ENCODE results near the gene DCDC2C.

Gene DCDC2C

DNA sequence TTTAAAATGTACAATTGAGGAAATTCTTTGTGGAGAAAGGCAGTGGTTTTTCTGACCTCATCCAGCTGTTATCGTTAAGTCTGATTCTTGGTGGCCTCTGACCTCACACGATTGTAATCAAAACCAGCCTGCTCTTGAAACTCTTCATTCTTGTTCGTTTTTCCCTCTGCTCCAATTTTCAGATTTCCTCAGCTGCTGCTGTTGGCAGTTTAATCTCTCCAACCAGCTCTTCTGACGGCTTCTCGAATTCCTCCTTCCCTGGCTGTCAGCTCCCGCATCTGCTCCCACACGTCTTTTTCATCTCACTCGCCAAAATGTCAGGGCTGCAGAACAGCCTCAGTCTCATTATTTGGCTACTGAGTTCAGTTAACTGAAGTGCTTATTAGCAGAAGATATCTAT is 136.1 kb downstream of the DCDC2C start:
- DNase-seq: no peak

DNA sequence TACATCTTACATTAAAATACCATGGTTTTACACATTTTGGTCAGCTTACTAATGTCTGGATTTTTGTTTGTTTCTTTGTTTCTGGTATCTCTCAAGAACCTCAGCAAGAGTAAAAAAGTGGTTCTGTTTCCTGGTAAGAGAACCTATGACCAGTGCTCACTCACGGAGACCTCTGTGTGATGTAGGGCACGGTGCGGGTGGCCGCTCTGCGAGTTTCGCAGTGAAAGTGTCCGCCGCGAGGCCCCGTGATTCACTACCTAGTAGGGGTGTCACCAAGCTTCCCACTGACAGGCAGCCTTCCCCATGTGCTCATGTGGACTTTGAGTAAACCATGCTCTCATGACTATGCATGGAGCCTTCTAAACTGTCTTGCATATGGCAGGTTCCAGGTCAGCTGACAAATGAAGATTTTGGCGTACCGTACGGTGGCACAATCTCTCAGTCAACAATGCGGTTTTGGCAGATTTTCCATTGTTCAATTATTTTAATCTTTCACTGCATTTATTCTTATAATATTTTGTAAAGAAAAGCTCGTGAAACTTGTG is 137.3 kb downstream of the DCDC2C start:
- DNase-seq: no peak

DNA sequence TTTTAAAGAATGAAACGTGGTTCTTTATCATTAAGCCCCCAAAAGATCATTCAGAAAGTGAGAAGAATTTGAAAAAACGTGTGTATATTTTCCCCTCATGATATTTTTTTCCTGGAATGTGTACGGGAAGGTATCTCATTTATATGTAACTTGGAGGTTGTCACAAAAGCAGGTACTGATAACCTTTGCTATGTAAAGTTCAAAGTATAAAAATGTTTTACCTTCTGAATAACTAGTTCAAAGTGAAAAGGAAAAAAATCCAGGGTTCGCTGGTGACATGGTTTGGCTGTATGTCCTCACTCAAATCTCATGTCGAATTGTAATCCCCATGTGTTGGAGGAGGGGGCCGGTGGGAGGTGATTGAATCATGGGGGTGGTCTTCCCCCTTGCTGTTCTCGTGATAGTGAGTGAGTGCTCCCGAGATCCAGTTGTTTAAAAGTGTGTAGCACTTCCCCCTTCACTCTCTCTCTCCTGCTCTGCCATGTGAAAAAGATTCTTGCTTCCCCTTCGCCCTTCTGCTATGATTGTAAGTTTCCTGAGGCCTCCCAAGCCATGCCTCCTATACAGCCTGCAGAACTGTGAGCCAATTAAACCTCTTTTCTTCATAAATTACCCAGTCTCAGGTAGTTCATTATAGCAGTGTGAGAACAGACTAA is 144.2 kb downstream of the DCDC2C start:
- no peak for DNase-seq

DNA sequence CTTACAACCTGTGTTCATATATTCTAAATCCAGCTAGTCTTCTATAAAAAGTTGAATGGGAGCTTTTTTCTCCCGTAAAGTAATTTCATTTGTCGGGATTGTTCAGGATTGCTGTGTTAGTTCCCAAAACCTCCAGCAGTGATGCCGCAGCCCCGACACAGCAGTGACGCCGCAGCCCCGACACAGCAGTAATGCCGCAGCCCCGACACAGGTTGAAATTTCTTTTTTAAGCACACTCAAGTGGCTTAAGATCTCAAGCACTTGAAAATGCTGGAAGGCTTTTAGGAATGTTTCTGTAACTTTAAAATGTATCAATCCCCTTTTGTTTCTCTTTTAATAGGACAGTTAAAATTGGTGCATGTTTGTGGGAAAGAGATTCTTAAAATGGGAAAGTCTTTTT is 145.4 kb downstream of the DCDC2C start:
- no peak for DNase-seq

DNA sequence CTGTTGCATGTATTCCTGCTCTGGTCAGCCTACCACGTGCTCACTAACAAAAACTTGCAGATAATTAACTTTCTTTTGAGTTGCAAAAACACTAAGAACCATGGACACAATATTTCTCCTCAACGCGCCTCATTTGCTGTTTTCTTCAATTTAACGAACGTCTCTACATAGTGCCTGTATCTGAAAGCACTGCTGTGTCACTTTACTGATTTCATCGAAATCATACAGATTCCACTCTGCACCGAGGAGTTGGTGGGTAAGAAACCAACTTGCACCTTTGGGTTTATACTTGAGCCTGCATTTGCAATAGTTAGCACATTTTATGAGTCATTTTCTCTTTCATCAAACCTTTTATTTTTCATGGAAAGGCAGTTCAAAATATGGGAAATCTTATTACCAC is 145.8 kb downstream of the DCDC2C start:
- DNase-seq: no peak

- no peak for DNase-seq
These were observed 154.2 kb downstream of the DCDC2C start for GRCh38 chr2:3857576-3857975.

DNA sequence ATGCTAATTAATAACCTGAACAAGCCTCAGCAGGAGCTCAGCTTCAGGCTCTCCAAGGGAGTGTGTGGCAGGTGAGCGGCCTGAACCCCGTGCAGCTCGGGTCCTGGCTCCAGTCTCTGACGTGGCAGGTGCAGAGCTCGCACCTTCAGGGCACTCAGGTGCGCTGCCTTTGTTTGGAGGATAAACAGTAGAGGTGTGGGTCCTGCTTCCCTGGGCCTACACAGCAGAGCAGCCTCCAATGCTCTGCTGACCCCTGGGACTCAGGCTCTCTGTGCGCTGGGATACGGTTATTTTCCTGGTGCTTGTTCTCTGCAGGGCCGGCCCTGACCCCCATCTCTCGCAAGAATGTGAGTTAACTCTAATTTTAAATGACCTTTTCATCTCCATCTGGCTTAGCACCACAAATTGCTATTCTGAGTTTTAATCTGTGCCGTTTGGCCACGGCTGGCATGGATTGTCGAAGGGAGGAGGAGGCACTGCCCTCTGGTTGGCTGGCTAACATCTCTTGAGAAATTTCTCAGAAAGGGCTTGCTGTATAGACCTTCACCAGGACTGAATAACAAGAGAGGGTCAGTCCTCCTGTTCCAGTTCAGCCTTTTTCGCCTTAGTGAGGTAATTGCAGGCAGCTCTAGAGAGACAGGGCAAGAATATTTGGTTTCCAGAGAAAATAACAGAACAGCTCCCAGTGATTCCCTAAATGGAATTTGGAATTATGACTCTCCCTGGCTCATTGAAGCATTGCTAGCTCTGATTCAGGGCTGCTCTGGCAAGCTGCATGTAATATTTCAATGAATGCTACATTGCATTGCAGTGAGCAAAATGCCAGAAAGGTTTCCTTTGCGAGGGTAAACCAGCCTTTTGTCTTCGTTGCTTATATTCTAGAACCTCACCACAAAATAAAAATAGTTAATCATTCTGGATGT is 161.8 kb downstream of the DCDC2C start:
- no peak for DNase-seq

DNA sequence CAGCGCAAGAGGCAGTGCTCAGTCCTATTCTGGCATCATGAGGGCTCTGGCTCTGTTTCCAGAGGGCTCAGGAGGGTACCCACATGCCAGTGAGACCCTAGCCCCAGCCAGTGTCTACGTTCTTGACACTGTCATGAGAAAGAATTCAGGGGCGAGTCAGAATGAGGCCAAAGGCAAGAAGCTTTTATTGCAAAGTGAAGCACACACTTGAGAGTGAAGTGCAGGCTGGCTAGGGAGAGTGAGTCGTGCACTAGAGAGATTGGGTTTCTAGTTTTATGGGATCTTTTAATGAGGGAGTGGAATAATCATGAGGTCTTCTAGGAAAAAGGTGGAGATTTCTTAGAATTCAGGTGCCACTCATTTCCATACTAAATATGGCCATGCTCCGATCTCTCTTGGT is 164.1 kb downstream of the DCDC2C start:
- no peak for DNase-seq

- DNase-seq: no peak
These were observed 164.8 kb downstream of the DCDC2C start for GRCh38 chr2:3868012-3868805.

GRCh38 chr2:3870222-3870621 is 166.8 kb downstream of the DCDC2C start:
- no peak for DNase-seq

- no peak for DNase-seq
These were observed 167.6 kb downstream of the DCDC2C start for GRCh38 chr2:3871002-3871401.

DNA sequence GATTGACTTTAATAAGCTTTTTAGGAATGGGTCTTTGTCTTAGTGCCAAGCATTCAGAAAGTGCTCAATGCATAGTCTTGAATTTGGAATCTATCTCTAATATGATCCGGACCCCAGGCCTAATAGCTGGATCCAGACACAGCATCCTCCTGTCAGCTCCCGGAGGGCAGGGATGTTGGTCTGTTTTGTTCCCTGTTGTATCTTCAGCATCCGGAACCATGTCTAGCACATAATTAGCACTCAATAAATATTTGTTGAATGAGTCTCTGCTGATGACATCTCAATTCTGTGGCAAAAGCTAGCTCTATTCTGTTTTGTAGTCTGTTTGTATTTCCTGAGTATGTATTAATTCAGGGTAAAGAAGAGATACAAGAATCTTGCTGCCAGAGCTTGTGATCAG is 169.1 kb downstream of the DCDC2C start:
- DNase-seq: no peak

DNA sequence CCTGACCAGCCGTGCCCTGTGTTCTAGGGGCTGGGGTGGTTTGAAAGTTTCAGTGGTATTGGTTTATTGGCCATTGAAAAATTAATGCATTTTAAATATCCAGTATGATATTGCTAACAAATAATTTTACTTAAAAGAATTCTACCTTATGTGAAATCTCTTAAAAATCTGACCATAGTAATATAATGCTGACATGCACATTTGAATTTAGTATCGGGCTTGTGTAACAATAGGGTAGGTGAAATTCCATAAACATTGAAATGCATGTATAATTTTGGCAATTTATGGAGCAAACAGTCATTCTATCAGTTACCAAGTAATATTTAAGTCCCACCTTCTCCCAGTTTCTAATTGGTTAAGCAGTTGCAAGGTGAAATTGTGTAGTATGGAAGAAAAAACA is 170.5 kb downstream of the DCDC2C start:
- no peak for DNase-seq

DNA sequence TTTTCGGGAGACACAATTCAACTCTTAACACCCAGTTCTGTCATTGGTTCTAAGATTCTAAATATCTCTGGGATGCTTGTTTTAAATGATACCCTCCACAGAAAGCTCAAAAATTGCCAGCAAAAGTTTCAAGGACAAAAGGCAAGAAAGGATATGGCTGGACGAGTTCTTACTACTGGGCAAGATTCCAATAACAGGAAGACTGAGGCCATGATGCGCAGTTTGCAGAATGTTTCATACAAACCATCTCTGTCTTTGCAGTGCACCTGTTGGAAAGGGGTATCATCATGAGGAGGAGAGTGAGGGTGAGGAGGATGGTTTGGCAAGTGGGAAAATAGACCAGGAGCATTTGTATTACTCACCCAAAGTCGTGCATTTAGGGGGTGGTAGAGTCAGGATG is 172.8 kb downstream of the DCDC2C start:
- no peak for DNase-seq

- no peak for DNase-seq
These were observed 173.3 kb downstream of the DCDC2C start for GRCh38 chr2:3876685-3877084.

DNA sequence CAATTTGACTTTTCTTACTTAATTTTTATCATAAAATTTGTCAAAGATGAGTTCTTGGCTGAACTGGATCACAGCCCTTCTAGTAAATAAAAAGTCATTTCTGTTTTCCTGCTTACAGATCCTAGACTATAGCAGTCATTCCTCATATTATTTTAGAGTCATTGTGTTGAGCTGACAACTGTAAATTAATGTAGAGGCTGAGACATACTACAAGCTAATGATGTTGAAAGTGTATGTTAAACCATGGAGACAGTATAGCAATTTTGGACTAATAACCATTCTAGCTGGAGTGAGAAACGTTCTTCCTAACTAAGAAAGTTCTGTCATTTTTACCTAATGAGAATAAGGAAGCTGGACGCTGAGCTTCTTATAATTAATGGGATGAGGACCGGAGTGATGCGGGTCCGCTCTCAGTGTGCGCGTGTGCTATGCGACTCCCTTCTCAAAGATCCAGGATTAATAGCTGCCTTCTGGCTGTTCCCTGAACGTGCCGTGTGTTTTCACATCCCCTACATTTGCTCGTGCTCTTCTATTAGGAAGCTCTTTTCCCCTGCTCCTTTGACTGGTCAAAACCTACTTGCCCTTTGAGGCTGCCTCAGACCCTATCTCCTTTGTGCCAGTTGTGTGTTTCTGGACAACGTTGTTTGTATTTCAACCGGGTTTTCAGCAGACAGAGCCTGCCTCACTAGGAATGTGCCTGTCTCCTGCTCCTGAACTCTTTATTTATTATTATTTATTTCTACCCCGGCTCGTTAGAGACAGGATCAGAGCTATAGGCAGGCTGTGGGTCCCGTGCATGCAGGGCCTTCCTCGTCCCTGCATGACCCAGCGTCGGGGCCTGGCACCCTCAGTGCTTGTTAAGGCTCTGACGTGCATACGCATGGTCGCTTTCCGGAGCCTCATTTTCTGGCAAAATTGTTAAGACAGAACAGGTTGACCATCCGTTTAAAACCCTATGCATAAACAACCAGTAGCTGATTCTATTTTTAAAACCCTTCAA is 182.6 kb downstream of the DCDC2C start:
- no peak for DNase-seq

GRCh38 chr2:3895021-3895420 is 191.6 kb downstream of the DCDC2C start:
- no peak for DNase-seq

All from hematopoietic multipotent progenitor cell treated with erythropoietin and hydrocortisone succinate and interleukin-3 and kit ligand, for 6 days (in vitro differentiated cells).